HL-60/S4 treated with phorbol 12-myristate 13-acetate at 8.2 ng/mL for 4 days and 3 days (cell line): ENCODE results near the gene AKAP13.

Experiments
- in situ Hi-C: fragments of 300-500 bp; cut with MboI; formaldehyde crosslinking; loops from 2 replicates; pipeline ENCODE4 v1.15.0; 2022; ENCODE audit warnings: low sequenced_read_pairs

Gene AKAP13

GRCh38 chr15:85381850-85382751 is 1.7 kb downstream of the AKAP13 start:
- in situ Hi-C loops: no loop called here

GRCh38 chr15:85382942-85383341 is 2.5 kb downstream of the AKAP13 start:
- in situ Hi-C loops: no loop called here

GRCh38 chr15:85383470-85384148 is 3.2 kb downstream of the AKAP13 start:
- in situ Hi-C loops: no loop called here

GRCh38 chr15:85386261-85386660 is 5.9 kb downstream of the AKAP13 start:
- in situ Hi-C loops: no loop called here

GRCh38 chr15:85388566-85389305 is 8.3 kb downstream of the AKAP13 start:
- in situ Hi-C loops: no loop called here

- in situ Hi-C loops: no loop called here
Observed at GRCh38 chr15:85389306-85389650, 8.9 kb downstream of the AKAP13 start.

- in situ Hi-C loops: no loop called here
Observed at GRCh38 chr15:85389772-85390171, 9.4 kb downstream of the AKAP13 start.

GRCh38 chr15:85393210-85393609 is 12.8 kb downstream of the AKAP13 start:
- in situ Hi-C loops: no loop called here

GRCh38 chr15:85394554-85395333 is 14.3 kb downstream of the AKAP13 start:
- in situ Hi-C loops: no loop called here

- in situ Hi-C loops: no loop called here
Observed at GRCh38 chr15:85396554-85396953, 16.2 kb downstream of the AKAP13 start.

GRCh38 chr15:85397151-85397550 is 16.7 kb downstream of the AKAP13 start:
- in situ Hi-C loops: no loop called here

- in situ Hi-C loops: no loop called here
Observed at GRCh38 chr15:85397926-85398325, 17.5 kb downstream of the AKAP13 start.

- in situ Hi-C loops: no loop called here
Observed at GRCh38 chr15:85398822-85399221, 18.4 kb downstream of the AKAP13 start.

GRCh38 chr15:85399627-85400026 is 19.2 kb downstream of the AKAP13 start:
- in situ Hi-C loops: no loop called here

- in situ Hi-C loops: no loop called here
Observed at GRCh38 chr15:85400606-85401005, 20.2 kb downstream of the AKAP13 start.

- in situ Hi-C loops: no loop called here
Observed at GRCh38 chr15:85401108-85401774, 20.8 kb downstream of the AKAP13 start.

GRCh38 chr15:85402195-85402881 is 21.9 kb downstream of the AKAP13 start:
- in situ Hi-C loops: no loop called here

- in situ Hi-C loops: no loop called here
Observed at GRCh38 chr15:85403745-85404144, 23.3 kb downstream of the AKAP13 start.

- in situ Hi-C loops: no loop called here
Observed at GRCh38 chr15:85404176-85404917, 23.9 kb downstream of the AKAP13 start.
